PC-9 (cell line): ENCODE results near the gene ETS2.

ENCODE experiments used
- EZH2 ChIP-seq: fragments of 200-600 bp; sonication (generic); IDR thresholded peaks from 2 replicates; pipeline ENCODE4 v1.8.0; 2017; ENCODE audit warnings: antibody characterized with exemption, low read depth
- TF ChIP-seq, protein P1 (sequence below): fragments of 200-600 bp; sonication (generic); conservative IDR thresholded peaks from 2 replicates; pipeline ENCODE4 v1.6.1; 2017; ENCODE audit warnings: mixed run types, antibody characterized with exemption, mild to moderate bottlenecking, moderate library complexity

DNA sequence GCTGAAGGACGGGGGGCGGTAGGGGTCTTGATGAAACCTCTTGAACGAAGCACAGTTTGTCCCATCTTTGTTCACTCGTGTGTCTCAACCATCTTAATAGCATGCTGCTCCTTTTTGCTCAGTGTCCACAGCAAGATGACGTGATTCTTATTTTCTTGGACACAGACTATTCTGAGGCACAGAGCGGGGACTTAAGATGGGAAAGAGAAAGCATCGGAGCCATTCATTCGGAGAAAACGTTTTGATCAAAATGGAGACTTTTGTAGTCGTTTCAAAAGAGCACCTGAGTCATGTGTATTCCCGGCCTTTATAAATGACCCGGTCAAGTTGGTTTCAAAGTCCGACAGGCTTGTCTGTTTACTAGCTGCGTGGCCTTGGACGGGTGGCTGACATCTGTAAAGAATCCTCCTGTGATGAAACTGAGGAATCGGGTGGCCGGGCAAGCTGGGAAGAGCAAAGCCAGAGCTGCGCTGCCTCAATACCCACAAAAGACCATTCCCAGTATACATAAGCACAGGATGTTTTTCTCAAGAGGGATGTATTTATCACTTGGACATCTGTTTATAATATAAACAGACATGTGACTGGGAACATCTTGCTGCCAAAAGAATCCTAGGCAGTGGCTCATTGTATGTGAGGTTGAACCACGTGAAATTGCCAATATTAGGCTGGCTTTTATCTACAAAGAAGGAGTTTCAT is 18.5 kb downstream of the ETS2 start:
- TF ChIP-seq, protein P1, sequence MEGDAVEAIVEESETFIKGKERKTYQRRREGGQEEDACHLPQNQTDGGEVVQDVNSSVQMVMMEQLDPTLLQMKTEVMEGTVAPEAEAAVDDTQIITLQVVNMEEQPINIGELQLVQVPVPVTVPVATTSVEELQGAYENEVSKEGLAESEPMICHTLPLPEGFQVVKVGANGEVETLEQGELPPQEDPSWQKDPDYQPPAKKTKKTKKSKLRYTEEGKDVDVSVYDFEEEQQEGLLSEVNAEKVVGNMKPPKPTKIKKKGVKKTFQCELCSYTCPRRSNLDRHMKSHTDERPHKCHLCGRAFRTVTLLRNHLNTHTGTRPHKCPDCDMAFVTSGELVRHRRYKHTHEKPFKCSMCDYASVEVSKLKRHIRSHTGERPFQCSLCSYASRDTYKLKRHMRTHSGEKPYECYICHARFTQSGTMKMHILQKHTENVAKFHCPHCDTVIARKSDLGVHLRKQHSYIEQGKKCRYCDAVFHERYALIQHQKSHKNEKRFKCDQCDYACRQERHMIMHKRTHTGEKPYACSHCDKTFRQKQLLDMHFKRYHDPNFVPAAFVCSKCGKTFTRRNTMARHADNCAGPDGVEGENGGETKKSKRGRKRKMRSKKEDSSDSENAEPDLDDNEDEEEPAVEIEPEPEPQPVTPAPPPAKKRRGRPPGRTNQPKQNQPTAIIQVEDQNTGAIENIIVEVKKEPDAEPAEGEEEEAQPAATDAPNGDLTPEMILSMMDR = no peak
- no peak for TF ChIP-seq EZH2
